GM13977 (cell line): Measurements from ENCODE around the gene MARVELD3.

ENCODE experiments used
- DNase-seq: peaks from one replicate; pipeline ENCODE4 v3.0.0; 2012; ENCODE audit warnings: low spot score
- in situ Hi-C: fragments of 300-500 bp; cut with MboI; formaldehyde crosslinking; loops from one replicate; pipeline ENCODE4 v1.12.0; 2022; ENCODE audit warnings: low sequenced_read_pairs, low pct_unique_long_range_greater_than_20kb, mixed read lengths, inconsistent platforms; ENCODE audit not compliant: unreplicated experiment
- TF ChIP-seq, protein P1 (sequence below): IDR thresholded peaks from 2 replicates; pipeline ENCODE4 v1.5.1; 2012; ENCODE audit warnings: mild to moderate bottlenecking, control low read depth; ENCODE audit not compliant: insufficient read depth; ENCODE audit errors: extremely low read depth, missing control alignments

Gene MARVELD3

DNA sequence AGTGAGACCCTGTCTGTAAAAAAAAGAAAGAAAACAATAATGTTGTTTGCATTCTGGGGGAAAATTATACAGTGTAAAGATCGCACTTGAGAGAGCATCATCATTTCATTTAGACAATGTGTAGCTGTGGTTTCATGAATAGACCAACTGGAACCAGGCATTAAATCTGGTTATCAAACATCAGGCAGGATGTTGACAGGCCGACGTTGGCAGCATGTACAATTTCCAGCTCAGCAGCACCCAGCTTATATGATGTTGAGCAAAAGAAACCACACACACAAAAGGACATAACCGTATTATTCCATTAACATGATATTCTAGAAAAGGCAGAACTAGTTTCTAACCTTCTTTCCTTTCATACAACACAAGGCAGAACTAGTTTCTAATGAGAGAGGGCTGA lies 5.8 kb downstream of the MARVELD3 start:
- in situ Hi-C loops: no loop called here
- no peak for DNase-seq
- TF ChIP-seq, protein P1, sequence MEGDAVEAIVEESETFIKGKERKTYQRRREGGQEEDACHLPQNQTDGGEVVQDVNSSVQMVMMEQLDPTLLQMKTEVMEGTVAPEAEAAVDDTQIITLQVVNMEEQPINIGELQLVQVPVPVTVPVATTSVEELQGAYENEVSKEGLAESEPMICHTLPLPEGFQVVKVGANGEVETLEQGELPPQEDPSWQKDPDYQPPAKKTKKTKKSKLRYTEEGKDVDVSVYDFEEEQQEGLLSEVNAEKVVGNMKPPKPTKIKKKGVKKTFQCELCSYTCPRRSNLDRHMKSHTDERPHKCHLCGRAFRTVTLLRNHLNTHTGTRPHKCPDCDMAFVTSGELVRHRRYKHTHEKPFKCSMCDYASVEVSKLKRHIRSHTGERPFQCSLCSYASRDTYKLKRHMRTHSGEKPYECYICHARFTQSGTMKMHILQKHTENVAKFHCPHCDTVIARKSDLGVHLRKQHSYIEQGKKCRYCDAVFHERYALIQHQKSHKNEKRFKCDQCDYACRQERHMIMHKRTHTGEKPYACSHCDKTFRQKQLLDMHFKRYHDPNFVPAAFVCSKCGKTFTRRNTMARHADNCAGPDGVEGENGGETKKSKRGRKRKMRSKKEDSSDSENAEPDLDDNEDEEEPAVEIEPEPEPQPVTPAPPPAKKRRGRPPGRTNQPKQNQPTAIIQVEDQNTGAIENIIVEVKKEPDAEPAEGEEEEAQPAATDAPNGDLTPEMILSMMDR: no peak

DNA sequence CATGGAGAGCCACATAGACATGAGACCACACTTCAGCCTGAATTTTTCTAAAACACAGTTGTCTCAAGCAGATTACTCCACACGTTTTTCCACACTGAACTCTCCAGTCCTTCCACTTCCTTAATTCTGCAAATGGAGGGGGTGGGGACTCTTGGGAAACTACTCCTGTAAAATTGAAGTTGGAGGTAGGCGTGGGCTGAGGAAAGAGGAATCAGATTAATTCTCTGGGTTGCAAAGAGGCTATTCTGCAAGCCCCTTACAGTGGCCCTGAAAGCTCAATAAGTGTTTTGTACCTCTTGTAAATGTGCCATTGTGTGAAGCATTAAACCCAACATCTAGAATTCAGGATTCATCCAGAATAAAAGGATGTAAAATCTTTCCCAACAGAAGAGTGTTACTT lies 9.6 kb downstream of the MARVELD3 start:
- no peak for DNase-seq
- TF ChIP-seq, protein P1: no peak
- in situ Hi-C loops: no loop called here

DNA sequence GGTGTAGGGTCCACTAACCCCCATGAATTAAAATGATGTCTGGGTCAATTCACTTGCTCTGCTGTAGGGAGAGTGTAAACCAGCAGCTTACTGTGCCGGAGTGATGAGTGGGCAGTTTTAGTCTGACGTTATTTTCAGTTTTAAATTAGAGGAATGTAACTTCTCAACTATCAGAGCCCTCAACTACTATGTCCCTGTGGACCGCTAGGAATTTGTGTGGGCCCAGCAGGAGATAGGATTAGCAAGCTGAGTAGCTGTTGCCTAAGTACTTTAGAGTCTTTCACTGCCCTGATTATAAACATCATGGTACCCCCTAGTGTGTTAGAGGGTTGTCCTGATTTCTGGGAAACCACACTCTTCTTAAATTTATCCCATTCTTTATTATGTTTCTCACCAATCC lies 11.4 kb downstream of the MARVELD3 start:
- DNase-seq: no peak
- in situ Hi-C loops: no loop called here
- TF ChIP-seq, protein P1: no peak

DNA sequence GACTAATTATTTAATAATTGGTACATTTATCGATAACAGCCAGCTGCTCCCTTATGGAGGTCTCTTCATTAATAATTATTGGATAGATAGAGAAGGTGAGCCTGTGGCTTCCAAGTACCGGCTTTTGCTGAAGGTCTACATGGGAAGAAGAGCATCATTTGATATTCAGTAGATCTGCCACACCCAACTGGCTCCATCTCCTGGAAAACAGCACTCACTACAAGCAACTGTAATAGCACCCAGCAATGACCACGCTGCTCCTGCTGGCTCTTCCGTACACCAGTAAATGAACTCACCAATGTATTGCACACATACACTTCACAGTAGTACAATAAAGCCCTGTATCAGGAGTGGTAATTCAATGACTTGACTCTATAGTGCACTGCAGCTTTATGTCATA lies 19.5 kb downstream of the MARVELD3 start:
- DNase-seq: peak; percentile 43
- TF ChIP-seq, protein P1: peak; percentile 39
- in situ Hi-C loops: no loop called here

DNA sequence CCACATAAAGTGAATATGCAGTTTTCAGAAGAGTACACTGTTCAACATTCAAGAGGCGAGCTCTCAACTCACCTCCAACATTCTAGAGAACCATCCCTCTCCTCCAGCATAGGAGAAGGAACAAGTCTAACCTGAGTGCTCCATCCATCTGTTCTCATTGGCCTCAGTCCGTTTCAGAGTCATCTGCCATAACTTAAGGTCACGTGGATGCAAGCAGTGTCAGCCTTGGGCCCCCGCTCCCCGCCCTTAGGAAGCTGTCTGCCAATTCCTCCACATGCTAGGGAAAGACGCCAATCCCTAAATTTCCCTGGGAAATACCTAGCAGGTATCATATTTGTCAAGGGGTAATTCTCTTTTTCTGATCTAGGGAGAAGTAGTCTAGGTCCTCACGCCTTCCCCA lies 21.4 kb downstream of the MARVELD3 start:
- in situ Hi-C loops: no loop called here
- no peak for DNase-seq
- TF ChIP-seq, protein P1: no peak

DNA sequence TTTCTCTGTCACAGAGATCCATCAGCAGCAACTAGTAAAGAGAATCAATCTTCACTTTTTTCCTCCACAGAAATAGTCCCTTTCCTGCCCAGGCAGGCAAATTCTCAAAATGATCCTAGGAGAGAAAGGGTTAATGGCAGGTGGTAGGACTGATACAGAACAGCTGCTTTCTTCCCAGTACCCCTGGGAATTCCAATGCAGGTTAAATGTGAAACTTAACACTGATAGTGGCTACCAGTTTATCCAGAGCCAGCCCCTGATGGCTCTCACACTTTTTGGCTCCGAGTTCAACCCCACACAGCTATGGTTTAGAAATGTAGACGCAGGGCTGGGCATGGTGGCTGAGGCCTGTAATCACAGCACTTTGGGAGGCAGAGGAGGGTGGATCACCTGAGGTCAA lies 22.2 kb downstream of the MARVELD3 start:
- in situ Hi-C loops: no loop called here
- TF ChIP-seq, protein P1: no peak
- no peak for DNase-seq

DNA sequence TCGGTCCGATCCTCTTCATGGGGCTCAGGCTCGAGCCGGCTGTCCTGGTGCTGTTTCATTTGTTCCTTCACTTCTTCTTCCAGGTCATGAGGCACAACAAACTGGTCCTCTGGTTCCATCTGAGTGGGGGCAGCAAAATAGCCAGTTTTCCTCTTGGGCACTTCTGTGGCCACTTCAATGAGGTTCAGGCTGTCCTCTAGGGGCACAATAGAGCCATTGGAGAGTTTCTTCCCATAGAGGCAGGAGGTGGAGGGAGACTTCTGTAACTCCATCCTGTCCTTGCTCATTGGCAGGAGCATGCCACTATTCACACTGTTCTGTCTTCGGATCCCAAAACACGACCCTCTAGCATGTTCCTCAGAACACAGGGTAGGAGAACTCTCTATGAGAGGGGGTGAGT lies 22.9 kb downstream of the MARVELD3 start:
- DNase-seq: no peak
- TF ChIP-seq, protein P1: peak; percentile 37
- in situ Hi-C loops: no loop called here
